ENCODE results near the gene SLC14A1.

DNA sequence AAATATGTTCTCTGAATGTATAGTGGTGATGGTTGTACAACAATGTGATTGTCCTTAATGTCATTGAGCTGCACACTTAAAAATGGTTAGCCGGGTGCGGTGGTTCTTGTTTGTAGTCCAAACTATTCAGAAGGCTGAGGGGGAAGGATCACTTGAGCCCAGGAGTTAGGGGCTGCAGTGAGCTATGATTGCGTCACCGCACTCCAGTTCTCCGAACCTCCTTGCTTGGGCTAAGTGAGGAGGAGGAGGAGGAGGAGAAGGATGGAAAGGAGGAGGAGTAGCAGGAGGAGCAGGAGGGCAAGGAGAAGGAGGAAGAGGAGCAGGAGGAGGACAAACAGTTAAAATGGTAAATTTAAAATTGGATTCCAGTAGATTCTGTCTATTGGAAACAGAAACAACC is 10.5 kb downstream of the SLC14A1 start:
- TF ChIP-seq, protein P1, sequence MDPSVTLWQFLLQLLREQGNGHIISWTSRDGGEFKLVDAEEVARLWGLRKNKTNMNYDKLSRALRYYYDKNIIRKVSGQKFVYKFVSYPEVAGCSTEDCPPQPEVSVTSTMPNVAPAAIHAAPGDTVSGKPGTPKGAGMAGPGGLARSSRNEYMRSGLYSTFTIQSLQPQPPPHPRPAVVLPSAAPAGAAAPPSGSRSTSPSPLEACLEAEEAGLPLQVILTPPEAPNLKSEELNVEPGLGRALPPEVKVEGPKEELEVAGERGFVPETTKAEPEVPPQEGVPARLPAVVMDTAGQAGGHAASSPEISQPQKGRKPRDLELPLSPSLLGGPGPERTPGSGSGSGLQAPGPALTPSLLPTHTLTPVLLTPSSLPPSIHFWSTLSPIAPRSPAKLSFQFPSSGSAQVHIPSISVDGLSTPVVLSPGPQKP (IDR thresholded peaks at IDR 0.05; ENCODE audit: borderline replicate concordance, low read depth, low read length) = no peak
- TF ChIP-seq MAZ (IDR thresholded peaks at IDR 0.05; ENCODE audit: borderline replicate concordance, low read depth, low read length) = no peak
- TF ChIP-seq, protein P2, sequence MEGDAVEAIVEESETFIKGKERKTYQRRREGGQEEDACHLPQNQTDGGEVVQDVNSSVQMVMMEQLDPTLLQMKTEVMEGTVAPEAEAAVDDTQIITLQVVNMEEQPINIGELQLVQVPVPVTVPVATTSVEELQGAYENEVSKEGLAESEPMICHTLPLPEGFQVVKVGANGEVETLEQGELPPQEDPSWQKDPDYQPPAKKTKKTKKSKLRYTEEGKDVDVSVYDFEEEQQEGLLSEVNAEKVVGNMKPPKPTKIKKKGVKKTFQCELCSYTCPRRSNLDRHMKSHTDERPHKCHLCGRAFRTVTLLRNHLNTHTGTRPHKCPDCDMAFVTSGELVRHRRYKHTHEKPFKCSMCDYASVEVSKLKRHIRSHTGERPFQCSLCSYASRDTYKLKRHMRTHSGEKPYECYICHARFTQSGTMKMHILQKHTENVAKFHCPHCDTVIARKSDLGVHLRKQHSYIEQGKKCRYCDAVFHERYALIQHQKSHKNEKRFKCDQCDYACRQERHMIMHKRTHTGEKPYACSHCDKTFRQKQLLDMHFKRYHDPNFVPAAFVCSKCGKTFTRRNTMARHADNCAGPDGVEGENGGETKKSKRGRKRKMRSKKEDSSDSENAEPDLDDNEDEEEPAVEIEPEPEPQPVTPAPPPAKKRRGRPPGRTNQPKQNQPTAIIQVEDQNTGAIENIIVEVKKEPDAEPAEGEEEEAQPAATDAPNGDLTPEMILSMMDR (conservative IDR thresholded peaks at IDR 0.05; ENCODE audit: low read depth, low read length) = no peak
- no peak for TF ChIP-seq BHLHE40 (IDR thresholded peaks at IDR 0.05; ENCODE audit: low read depth, low read length)
- TF ChIP-seq RAD21 (IDR thresholded peaks at IDR 0.05; ENCODE audit: low read length) = no peak
